KBM-7 (cell line): Measurements from ENCODE around the gene IL26.

Source experiments
- DNase-seq: peaks from one replicate; pipeline ENCODE4 v3.0.0-alpha.2; 2015
- in situ Hi-C: fragments of 300-500 bp; cut with MboI; formaldehyde crosslinking; loops from 2 replicates; pipeline ENCODE4 v1.14.3; 2020; ENCODE audit warnings: low sequenced_read_pairs, low pct_unique_long_range_greater_than_20kb, mixed read lengths

IL26 gene

GRCh38 chr12:68242777-68243176 is 17.2 kb upstream of the IL26 start:
- in situ Hi-C loops: no loop called here
- DNase-seq: no peak

GRCh38 chr12:68240975-68241374 is 15.4 kb upstream of the IL26 start:
- in situ Hi-C loops: no loop called here
- no peak for DNase-seq

GRCh38 chr12:68240079-68240478 is 14.5 kb upstream of the IL26 start:
- in situ Hi-C loops: no loop called here
- no peak for DNase-seq

- DNase-seq: no peak
- in situ Hi-C loops: no loop called here
These were observed 13.8 kb upstream of the IL26 start for GRCh38 chr12:68239309-68239982.

GRCh38 chr12:68237619-68238018 is 12.0 kb upstream of the IL26 start:
- in situ Hi-C loops: no loop called here

GRCh38 chr12:68237078-68237477 is 11.5 kb upstream of the IL26 start:
- in situ Hi-C loops: no loop called here
- DNase-seq: peak; percentile 8

More at GRCh38 chr12:68237619-68238018, 12.0 kb upstream of the IL26 start:
- no peak for DNase-seq

GRCh38 chr12:68236421-68237059 is 10.9 kb upstream of the IL26 start:
- DNase-seq: peak; percentile 36
- in situ Hi-C loops: no loop called here

- in situ Hi-C loops: no loop called here
These were observed 10.0 kb upstream of the IL26 start for GRCh38 chr12:68235576-68235975.

GRCh38 chr12:68234140-68234539 is 8.5 kb upstream of the IL26 start:
- no peak for DNase-seq
- in situ Hi-C loops: no loop called here

More at GRCh38 chr12:68235576-68235975, 10.0 kb upstream of the IL26 start:
- no peak for DNase-seq

GRCh38 chr12:68233498-68233897 is 7.9 kb upstream of the IL26 start:
- no peak for DNase-seq
- in situ Hi-C loops: no loop called here

- no peak for DNase-seq
- in situ Hi-C loops: no loop called here
These were observed 6.1 kb upstream of the IL26 start for GRCh38 chr12:68231691-68232090.

- no peak for DNase-seq
- in situ Hi-C loops: no loop called here
These were observed 5.6 kb upstream of the IL26 start for GRCh38 chr12:68231229-68231628.

- in situ Hi-C loops: no loop called here
These were observed 4.3 kb upstream of the IL26 start for GRCh38 chr12:68229956-68230355.

GRCh38 chr12:68227356-68227755 is 1.7 kb upstream of the IL26 start:
- in situ Hi-C loops: no loop called here
- no peak for DNase-seq

More at GRCh38 chr12:68229956-68230355, 4.3 kb upstream of the IL26 start:
- DNase-seq: no peak

- no peak for DNase-seq
- in situ Hi-C loops: no loop called here
These were observed 861 bp downstream of the IL26 start for GRCh38 chr12:68224613-68225285.

- in situ Hi-C loops: no loop called here
- DNase-seq: peak; percentile 87
These were observed 2.4 kb downstream of the IL26 start for GRCh38 chr12:68223067-68223747.

GRCh38 chr12:68222326-68222725 is 3.3 kb downstream of the IL26 start:
- DNase-seq: no peak
- in situ Hi-C loops: no loop called here

GRCh38 chr12:68221497-68221896 is 4.1 kb downstream of the IL26 start:
- in situ Hi-C loops: no loop called here
- DNase-seq: no peak

GRCh38 chr12:68210875-68211274 is 14.7 kb downstream of the IL26 start:
- in situ Hi-C loops: no loop called here
- no peak for DNase-seq
